Keratinocyte (primary cell): Measurements from ENCODE around the gene ZFAND5. TPM values are rescaled to one million over a fixed set of nuclear protein-coding genes. Genes with fewer than 3 reads are reported as not detected.

Source experiments
- DNase-seq: peaks from one replicate; pipeline ENCODE4 v3.0.0-alpha.2; 2011; ENCODE audit warnings: low read depth, missing footprints, low spot score
- FAIRE-seq: peaks from 2 replicates; lab custom pipeline; 2011; peaks lifted over from hg19 to GRCh38; lab: Jason Lieb, UNC
- H2AFZ ChIP-seq: 2 replicates; pipeline ENCODE4 v1.6.0; 2012; ENCODE audit warnings: low read length, control low read depth, inconsistent platforms; ENCODE audit not compliant: control insufficient read depth
- H3K27ac ChIP-seq: 2 replicates; pipeline ENCODE4 v1.5.1; 2011; ENCODE audit warnings: low read length; ENCODE audit not compliant: control insufficient read depth, insufficient read depth
- H3K27me3 ChIP-seq: 3 replicates; pipeline ENCODE4 v1.6.0; 2011; ENCODE audit warnings: low read length; ENCODE audit not compliant: control insufficient read depth, insufficient read depth; ENCODE audit errors: extremely low read depth
- H3K36me3 ChIP-seq, 2 experiments: 2 replicates in 1 of 2; 3 replicates in 1 of 2; pipeline ENCODE4 v1.5.1; 2011; ENCODE audit warnings: low read length in 2 of 2, mild to moderate bottlenecking in 1 of 2; ENCODE audit not compliant: control insufficient read depth in 2 of 2, insufficient read depth in 2 of 2; ENCODE audit errors: extremely low read depth in 1 of 2
- H3K4me1 ChIP-seq: 3 replicates; pipeline ENCODE4 v1.5.1; 2011; ENCODE audit warnings: low read length; ENCODE audit not compliant: control insufficient read depth, insufficient read depth; ENCODE audit errors: extremely low read depth
- H3K4me2 ChIP-seq: 3 replicates; pipeline ENCODE4 v1.6.0; 2011; ENCODE audit warnings: low read depth, low read length; ENCODE audit not compliant: control insufficient read depth, insufficient read depth; ENCODE audit errors: extremely low read depth
- H3K4me3 ChIP-seq, 3 experiments: fragments of 200-600 bp in 1 of 3; sonication (generic) in 1 of 3; 2 replicates in 2 of 3; 3 replicates in 1 of 3; pipeline ENCODE4 v1.5.1; 2011 to 2016; ENCODE audit warnings: low read length in 3 of 3, mild to moderate bottlenecking in 3 of 3, control low read depth in 2 of 3, inconsistent platforms in 1 of 3, low read depth in 1 of 3, mixed read lengths in 1 of 3, mixed run types in 1 of 3, moderate library complexity in 1 of 3; ENCODE audit not compliant: control insufficient read depth in 2 of 3, insufficient read depth in 2 of 3; ENCODE audit errors: extremely low read depth in 1 of 3
- H3K79me2 ChIP-seq: 2 replicates; pipeline ENCODE4 v1.6.0; 2012; ENCODE audit warnings: low read length; ENCODE audit not compliant: control insufficient read depth, insufficient read depth
- H3K9ac ChIP-seq: 3 replicates; pipeline ENCODE4 v1.6.0; 2011; ENCODE audit warnings: low read length; ENCODE audit not compliant: control insufficient read depth, insufficient read depth; ENCODE audit errors: extremely low read depth
- H3K9me1 ChIP-seq: 3 replicates; pipeline ENCODE4 v1.6.0; 2011; ENCODE audit warnings: low read length; ENCODE audit not compliant: control insufficient read depth, insufficient read depth; ENCODE audit errors: extremely low read depth
- H3K9me3 ChIP-seq: 2 replicates; pipeline ENCODE4 v1.5.1; 2012; ENCODE audit warnings: low read depth, low read length; ENCODE audit not compliant: control insufficient read depth
- H4K20me1 ChIP-seq: 3 replicates; pipeline ENCODE4 v1.6.0; 2011; ENCODE audit warnings: low read length; ENCODE audit not compliant: control insufficient read depth, insufficient read depth; ENCODE audit errors: extremely low read depth
- EZH2 ChIP-seq: IDR thresholded peaks from one replicate; pipeline ENCODE4 v1.6.1; 2012; ENCODE audit warnings: inconsistent platforms, mild to moderate bottlenecking, low read length, moderate library complexity
- dilution Hi-C: fragments of 300-500 bp; cut with MboI; formaldehyde crosslinking; loops from one replicate; pipeline ENCODE4 v1.7.0; 2020; ENCODE audit warnings: low sequenced_read_pairs; ENCODE audit not compliant: extremely low pct_ligation_motif_present
- polyA plus RNA-seq, 5 experiments: library from polyadenylated mRNA; depleted of rRNA in 3 of 5; stranded (reverse) in 3 of 5; stranded (forward) in 1 of 5; unstranded in 1 of 5; fragments of >200 nt; gene quantifications; 1 replicate in 1 of 5; 2 replicates in 3 of 5; 3 replicates in 1 of 5; pipeline versions ENCODE4 v1.2.1 to v1.2.3, GENCODE V29; 2011 to 2012; ENCODE audit warnings: missing spikeins in 2 of 5, low read depth in 1 of 5, low replicate concordance in 1 of 5
- TF ChIP-seq, protein P1 (sequence below), 3 experiments: IDR thresholded peaks in 1 of 3; conservative IDR thresholded peaks in 1 of 3; optimal IDR thresholded peaks in 1 of 3; 2 replicates in 2 of 3; 3 replicates in 1 of 3; pipeline versions ENCODE3 to v1.5.1; 2011; ENCODE audit warnings: low read length in 3 of 3, mild to moderate bottlenecking in 3 of 3, moderate library complexity in 2 of 3, control low read depth in 1 of 3, inconsistent platforms in 1 of 3; ENCODE audit not compliant: insufficient read depth in 2 of 3; ENCODE audit errors: extremely low read depth in 1 of 3

ZFAND5 gene
- polyA plus RNA-seq, 1 donor (not counting 4 experiments of a cell fraction or from before 2014, with no cell fraction given): 67.9 TPM

DNA sequence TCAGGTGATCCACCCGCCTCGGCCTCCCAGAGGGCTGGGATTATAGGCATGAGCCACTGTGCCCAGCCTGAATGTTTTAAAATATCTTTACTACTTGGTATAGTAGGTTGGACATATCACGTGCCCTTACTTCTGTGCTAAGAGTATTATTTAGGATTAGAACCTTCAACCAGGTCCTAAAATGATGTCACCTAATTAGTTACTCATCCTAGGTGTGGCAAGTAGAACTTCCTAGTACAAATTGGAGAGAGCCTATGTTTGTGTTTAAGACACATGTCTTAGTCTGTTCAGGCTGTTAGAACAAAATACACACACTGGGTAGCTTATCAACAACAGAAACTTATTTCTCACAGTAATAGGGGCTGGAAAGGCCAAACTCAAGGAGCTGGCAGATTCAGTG, 51.5 kb downstream of the ZFAND5 start:
- dilution Hi-C loops: no loop called here
- Histone ChIP-seq H3K9me3 (no peaks in the 10 kb centered on the region), H3K4me3 (no peak overlapping the region), H3K9ac (no peak overlapping the region), H3K36me3 (no peaks in the 10 kb centered on the region), H2AFZ (no peak overlapping the region), H3K79me2 (no peaks in the 10 kb centered on the region), H3K9me1 (no peaks in the 10 kb centered on the region), H3K27me3 (no peaks in the 10 kb centered on the region), H3K4me2 (no peak overlapping the region), H4K20me1 (no peaks in the 10 kb centered on the region), H3K4me1 (peaks cover 13% of the 10 kb centered on the region), H3K27ac (no peak overlapping the region)
- FAIRE-seq: peak; percentile 58
- no peak for DNase-seq
- TF ChIP-seq EZH2: no peak
- TF ChIP-seq, protein P1, sequence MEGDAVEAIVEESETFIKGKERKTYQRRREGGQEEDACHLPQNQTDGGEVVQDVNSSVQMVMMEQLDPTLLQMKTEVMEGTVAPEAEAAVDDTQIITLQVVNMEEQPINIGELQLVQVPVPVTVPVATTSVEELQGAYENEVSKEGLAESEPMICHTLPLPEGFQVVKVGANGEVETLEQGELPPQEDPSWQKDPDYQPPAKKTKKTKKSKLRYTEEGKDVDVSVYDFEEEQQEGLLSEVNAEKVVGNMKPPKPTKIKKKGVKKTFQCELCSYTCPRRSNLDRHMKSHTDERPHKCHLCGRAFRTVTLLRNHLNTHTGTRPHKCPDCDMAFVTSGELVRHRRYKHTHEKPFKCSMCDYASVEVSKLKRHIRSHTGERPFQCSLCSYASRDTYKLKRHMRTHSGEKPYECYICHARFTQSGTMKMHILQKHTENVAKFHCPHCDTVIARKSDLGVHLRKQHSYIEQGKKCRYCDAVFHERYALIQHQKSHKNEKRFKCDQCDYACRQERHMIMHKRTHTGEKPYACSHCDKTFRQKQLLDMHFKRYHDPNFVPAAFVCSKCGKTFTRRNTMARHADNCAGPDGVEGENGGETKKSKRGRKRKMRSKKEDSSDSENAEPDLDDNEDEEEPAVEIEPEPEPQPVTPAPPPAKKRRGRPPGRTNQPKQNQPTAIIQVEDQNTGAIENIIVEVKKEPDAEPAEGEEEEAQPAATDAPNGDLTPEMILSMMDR (optimal IDR thresholded peaks at IDR 0.05 in 1 of 3, IDR thresholded peaks at IDR 0.05 in 1 of 3, conservative IDR thresholded peaks at IDR 0.05 in 1 of 3; ENCODE audit: extremely low read depth in 1 of 3, insufficient read depth in 2 of 3, low read length in 3 of 3): no peak

DNA sequence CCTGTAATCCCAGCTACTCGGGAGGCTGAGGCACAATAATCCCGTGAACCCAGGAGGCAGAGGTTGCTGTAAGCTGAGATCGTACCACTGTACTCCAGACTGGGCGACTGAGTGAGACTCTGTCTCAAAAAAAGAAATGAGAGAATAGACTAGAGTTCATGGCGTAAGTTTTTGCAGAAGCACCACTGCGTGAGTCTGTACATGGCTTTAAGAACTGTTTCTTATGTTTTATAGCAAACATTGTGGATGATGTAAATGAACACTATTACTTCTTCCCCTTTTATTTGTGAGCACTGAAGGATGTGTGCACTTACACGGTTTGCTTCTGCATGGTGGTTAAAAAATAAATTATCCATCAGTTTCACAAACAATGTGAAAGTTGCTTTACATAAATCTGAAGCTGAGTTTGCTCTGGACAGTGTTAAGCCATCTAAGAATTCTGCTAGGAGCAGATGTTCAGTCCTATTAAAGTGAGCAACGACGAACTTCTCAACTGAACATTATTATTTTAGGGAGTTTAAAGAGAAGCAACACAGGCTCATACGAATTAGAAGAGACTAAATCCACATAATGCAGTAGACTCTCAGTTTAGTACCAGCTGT, 52.5 kb downstream of the ZFAND5 start:
- H3K36me3 ChIP-seq: no peaks in the 10 kb centered on the region
- H2AFZ ChIP-seq: no peak overlapping the region
- no peaks in the 10 kb centered on the region for H3K27me3 ChIP-seq
- no peaks in the 10 kb centered on the region for H3K9me1 ChIP-seq
- FAIRE-seq: no peak
- no peaks in the 10 kb centered on the region for H3K9me3 ChIP-seq
- dilution Hi-C loops: no loop called here
- H3K27ac ChIP-seq: no peak overlapping the region
- H3K4me2 ChIP-seq: no peak overlapping the region
- no peak overlapping the region for H3K4me3 ChIP-seq
- no peaks in the 10 kb centered on the region for H4K20me1 ChIP-seq
- DNase-seq: no peak
- H3K79me2 ChIP-seq: no peaks in the 10 kb centered on the region
- TF ChIP-seq, protein P1 (optimal IDR thresholded peaks at IDR 0.05 in 1 of 3, IDR thresholded peaks at IDR 0.05 in 1 of 3, conservative IDR thresholded peaks at IDR 0.05 in 1 of 3; ENCODE audit: extremely low read depth in 1 of 3, insufficient read depth in 2 of 3, low read length in 3 of 3): no peak
- TF ChIP-seq EZH2: no peak
- H3K9ac ChIP-seq: no peak overlapping the region
- H3K4me1 ChIP-seq: peaks cover 13% of the 10 kb centered on the region
